GM06990 (cell line): ENCODE results near the gene TBC1D10B.

Experiments used
- DNase-seq: peaks from one replicate; pipeline ENCODE4 v3.0.0-alpha.2; 2011; ENCODE audit not compliant: insufficient read length; ENCODE audit errors: extremely low read depth
- H3K27me3 ChIP-seq: replicated peaks from 2 replicates; pipeline ENCODE4 v1.6.0; 2011; ENCODE audit warnings: low read length; ENCODE audit not compliant: control insufficient read depth, insufficient read depth
- H3K36me3 ChIP-seq: 2 replicates; pipeline ENCODE4 v1.5.1; 2011; ENCODE audit warnings: low read length; ENCODE audit not compliant: control insufficient read depth, insufficient read depth
- H3K4me3 ChIP-seq: replicated peaks from 2 replicates; pipeline ENCODE4 v1.5.1; 2011; ENCODE audit warnings: low read depth, mild to moderate bottlenecking, control low read depth, low read length
- TF ChIP-seq, protein P1 (sequence below): IDR thresholded peaks from 2 replicates; pipeline ENCODE4 v1.5.1; 2011; ENCODE audit warnings: low read length, control low read depth, mild to moderate bottlenecking, inconsistent platforms; ENCODE audit not compliant: insufficient read depth, poor library complexity, severe bottlenecking

TBC1D10B gene

DNA sequence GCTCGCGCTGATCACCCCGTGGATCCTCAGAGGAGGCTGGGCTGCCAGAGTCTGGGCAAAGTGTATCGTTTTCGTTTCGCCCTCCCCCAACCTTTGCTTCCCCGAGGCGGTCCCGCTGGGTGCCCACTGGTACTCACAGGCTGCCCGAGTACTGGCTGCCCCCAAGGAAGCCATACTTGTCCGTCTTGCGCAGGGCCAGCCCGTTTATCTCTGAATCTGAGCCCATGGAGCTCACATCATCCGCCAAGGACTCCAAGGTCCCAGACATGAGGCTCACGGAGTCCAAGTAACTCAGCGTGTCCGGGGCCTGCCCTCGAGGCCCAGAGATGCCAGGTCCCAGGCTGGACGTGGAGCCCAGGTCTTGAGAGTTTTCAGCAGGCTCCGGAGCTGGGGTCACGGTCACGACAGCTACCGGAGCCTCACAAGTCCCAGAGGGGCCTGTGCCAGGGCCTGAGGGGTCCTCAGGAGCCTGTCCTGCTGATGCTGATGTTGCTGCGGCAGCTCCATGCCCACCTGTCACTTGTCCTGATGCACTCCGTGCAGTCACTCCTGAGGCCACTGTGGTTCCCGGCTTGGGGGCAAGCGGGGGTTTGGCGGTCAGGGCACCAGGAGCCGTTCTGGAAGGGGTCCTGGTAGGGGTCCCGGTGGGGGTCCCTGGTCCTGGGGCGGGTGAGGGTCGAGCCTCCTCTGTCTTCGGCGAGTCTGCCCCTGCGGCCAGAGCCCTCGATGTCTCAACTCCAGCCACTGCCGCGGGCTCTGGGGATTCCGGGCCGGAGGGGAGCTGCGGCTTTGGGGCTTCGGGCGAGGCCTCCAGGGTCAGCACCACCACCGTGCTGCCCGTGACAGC is 980 bp downstream of the TBC1D10B start:
- no peak for DNase-seq
- no peaks in the 10 kb centered on the region for H3K27me3 ChIP-seq
- peak overlapping the region; percentile 90 for H3K4me3 ChIP-seq
- peaks cover 8% of the 10 kb centered on the region for H3K36me3 ChIP-seq
- TF ChIP-seq, protein P1, sequence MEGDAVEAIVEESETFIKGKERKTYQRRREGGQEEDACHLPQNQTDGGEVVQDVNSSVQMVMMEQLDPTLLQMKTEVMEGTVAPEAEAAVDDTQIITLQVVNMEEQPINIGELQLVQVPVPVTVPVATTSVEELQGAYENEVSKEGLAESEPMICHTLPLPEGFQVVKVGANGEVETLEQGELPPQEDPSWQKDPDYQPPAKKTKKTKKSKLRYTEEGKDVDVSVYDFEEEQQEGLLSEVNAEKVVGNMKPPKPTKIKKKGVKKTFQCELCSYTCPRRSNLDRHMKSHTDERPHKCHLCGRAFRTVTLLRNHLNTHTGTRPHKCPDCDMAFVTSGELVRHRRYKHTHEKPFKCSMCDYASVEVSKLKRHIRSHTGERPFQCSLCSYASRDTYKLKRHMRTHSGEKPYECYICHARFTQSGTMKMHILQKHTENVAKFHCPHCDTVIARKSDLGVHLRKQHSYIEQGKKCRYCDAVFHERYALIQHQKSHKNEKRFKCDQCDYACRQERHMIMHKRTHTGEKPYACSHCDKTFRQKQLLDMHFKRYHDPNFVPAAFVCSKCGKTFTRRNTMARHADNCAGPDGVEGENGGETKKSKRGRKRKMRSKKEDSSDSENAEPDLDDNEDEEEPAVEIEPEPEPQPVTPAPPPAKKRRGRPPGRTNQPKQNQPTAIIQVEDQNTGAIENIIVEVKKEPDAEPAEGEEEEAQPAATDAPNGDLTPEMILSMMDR: no peak

DNA sequence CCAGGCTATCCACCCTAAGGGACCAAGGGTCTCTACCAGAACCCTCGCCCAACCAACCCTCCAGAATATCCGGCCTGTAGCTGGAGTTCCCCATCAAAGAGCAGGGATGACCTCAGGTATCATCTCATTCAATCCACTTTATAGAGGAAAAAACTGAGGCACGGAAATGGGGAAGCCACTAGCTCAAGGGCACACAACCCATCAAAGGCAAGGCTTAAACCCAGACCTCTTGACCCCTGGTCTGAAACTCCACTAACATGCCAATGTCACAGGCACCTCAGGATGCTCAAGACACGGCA is 1.6 kb downstream of the TBC1D10B start:
- DNase-seq: no peak
- peaks cover 8% of the 10 kb centered on the region for H3K36me3 ChIP-seq
- TF ChIP-seq, protein P1: no peak
- no peaks in the 10 kb centered on the region for H3K27me3 ChIP-seq
- peak overlapping the region; percentile 90 for H3K4me3 ChIP-seq

DNA sequence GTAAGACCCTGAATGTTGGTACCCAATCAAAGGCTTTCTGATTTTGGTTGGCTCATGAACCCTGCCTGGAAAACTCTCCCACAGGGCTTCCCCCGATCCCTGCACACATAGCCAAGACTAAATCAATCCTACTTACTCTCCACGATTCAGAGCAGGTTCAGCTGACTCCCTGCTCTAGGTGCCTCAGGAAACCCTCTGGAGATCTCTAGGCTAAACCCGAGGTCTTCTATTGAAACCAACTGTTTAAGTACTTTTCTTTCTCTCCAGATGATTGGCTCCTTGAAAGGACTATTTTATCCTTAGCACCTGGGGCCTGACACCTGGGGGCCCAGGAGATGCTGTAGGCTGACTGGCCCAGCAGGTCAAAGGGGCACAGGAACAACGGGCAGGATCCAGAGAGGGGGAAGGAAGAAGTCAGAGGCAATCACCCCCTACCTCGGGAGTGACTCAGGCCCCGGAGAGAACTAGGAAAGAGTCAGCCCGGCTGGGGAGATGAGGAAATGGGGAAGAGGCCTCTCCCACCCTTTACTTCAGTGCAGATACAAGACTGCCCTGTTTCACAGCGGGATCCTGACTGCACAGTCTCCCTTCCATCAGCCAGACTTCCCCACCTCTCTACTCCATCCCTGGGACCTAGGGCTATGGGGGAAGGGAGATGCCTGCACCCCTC is 2.0 kb downstream of the TBC1D10B start:
- TF ChIP-seq, protein P1: no peak
- H3K27me3 ChIP-seq: no peaks in the 10 kb centered on the region
- H3K4me3 ChIP-seq: peak overlapping the region; percentile 90
- no peak for DNase-seq
- H3K36me3 ChIP-seq: peaks cover 8% of the 10 kb centered on the region

DNA sequence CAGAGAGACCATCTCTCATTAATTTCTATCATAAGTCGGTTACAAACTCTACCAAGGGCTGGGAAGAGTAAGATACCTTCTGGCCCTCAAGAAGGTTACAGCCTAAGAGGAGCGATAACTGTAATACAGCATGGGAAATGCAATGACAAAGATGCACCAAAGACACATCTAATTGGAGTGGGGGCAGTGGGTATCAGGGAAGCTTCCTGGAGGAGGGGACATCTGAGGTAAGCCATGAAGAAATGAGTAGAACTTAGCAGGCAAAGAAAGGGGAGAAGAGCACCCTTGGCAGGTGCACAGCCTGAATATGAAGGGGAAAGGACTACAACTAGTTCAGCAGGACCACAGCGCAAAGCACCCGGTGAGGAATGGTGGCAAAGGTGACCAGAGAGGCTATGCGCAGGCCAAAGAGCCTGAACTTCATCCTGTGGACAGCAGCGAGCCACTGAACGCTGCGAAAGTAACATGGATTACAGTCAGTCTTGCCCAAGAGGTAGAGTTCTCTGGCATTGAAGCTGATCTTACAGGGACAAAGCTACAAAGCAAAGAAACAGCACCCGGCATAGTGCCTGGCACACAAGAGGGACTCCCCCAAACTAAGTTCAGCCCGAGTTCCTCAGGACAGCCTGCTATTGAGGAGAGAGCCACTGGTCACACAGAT is 2.8 kb downstream of the TBC1D10B start:
- DNase-seq: no peak
- TF ChIP-seq, protein P1: no peak
- Histone ChIP-seq H3K27me3 (no peaks in the 10 kb centered on the region), H3K4me3 (peak overlapping the region; percentile 90), H3K36me3 (peaks cover 8% of the 10 kb centered on the region)

DNA sequence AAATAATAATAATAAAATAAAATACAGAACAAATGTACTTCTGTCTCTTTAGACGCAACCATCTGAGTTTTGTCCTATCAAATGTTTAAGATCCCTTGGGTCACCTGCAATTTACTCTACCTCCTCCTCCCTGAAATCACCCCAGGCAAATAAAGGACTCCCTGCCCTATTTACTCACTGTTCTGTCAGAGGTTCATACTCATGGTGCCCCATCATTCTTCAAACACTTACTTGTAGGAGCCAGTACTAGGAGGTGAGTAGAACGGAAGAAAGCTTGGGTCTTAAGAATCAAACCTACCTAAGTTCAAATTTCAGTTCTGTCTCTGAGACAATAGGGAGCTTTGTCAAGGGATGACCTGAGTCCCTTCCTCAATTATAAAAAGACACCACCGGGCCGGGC is 3.8 kb downstream of the TBC1D10B start:
- TF ChIP-seq, protein P1: no peak
- H3K4me3 ChIP-seq: no peak overlapping the region
- no peaks in the 10 kb centered on the region for H3K27me3 ChIP-seq
- H3K36me3 ChIP-seq: peaks cover 8% of the 10 kb centered on the region
- DNase-seq: no peak
